ENCODE data around the gene SNX30.

DNA sequence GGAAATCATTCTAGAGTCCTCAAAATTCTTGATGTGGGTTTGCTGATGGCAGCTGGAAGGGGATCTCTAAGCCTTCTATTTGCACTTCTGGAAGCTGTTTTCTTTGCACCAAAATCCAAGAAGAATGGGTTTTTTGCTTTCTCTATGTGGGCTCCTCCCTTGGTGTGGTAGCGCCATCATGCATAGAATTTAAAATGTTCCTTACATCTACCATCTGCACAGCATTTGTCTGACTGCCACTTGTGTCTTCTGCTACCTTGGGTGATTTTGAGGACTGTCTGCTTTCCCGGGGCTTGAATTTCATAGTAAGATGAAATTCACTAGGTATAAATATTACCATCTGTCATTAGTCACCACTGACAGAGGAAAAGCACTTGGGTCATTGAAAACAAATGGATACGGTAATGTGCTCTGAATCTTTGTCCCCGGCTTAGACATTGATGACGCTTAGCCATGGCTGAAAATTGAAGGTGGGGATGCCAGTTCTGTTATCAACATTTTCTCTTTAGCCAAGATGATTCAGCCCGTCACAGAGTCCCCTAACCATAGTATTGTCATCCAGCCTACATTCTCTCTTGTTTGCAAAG, 30.0 kb downstream of the SNX30 start:
- TF ChIP-seq, protein P1, sequence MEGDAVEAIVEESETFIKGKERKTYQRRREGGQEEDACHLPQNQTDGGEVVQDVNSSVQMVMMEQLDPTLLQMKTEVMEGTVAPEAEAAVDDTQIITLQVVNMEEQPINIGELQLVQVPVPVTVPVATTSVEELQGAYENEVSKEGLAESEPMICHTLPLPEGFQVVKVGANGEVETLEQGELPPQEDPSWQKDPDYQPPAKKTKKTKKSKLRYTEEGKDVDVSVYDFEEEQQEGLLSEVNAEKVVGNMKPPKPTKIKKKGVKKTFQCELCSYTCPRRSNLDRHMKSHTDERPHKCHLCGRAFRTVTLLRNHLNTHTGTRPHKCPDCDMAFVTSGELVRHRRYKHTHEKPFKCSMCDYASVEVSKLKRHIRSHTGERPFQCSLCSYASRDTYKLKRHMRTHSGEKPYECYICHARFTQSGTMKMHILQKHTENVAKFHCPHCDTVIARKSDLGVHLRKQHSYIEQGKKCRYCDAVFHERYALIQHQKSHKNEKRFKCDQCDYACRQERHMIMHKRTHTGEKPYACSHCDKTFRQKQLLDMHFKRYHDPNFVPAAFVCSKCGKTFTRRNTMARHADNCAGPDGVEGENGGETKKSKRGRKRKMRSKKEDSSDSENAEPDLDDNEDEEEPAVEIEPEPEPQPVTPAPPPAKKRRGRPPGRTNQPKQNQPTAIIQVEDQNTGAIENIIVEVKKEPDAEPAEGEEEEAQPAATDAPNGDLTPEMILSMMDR (IDR thresholded peaks at IDR 0.05): no peak
- no peak for TF ChIP-seq POLR2AphosphoS5 (IDR thresholded peaks at IDR 0.05; ENCODE audit: low read depth, low read length)
- TF ChIP-seq, protein P2, sequence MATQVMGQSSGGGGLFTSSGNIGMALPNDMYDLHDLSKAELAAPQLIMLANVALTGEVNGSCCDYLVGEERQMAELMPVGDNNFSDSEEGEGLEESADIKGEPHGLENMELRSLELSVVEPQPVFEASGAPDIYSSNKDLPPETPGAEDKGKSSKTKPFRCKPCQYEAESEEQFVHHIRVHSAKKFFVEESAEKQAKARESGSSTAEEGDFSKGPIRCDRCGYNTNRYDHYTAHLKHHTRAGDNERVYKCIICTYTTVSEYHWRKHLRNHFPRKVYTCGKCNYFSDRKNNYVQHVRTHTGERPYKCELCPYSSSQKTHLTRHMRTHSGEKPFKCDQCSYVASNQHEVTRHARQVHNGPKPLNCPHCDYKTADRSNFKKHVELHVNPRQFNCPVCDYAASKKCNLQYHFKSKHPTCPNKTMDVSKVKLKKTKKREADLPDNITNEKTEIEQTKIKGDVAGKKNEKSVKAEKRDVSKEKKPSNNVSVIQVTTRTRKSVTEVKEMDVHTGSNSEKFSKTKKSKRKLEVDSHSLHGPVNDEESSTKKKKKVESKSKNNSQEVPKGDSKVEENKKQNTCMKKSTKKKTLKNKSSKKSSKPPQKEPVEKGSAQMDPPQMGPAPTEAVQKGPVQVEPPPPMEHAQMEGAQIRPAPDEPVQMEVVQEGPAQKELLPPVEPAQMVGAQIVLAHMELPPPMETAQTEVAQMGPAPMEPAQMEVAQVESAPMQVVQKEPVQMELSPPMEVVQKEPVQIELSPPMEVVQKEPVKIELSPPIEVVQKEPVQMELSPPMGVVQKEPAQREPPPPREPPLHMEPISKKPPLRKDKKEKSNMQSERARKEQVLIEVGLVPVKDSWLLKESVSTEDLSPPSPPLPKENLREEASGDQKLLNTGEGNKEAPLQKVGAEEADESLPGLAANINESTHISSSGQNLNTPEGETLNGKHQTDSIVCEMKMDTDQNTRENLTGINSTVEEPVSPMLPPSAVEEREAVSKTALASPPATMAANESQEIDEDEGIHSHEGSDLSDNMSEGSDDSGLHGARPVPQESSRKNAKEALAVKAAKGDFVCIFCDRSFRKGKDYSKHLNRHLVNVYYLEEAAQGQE (IDR thresholded peaks at IDR 0.05; ENCODE audit: insufficient read depth in 1 of 2, low read depth in 2 of 2, low read length in 1 of 2): no peak
- no peak for TF ChIP-seq SIN3A (IDR thresholded peaks at IDR 0.05; ENCODE audit: borderline replicate concordance, insufficient read depth, low read depth, low read length)

Measured in Panc1 (cell line).